NT2/D1 (cell line): ENCODE measurements around the gene HNRNPF.

Experiments
- SUZ12 ChIP-seq: IDR thresholded peaks from 2 replicates; pipeline ENCODE4 v1.6.1; 2011; ENCODE audit not compliant: insufficient read length, insufficient read depth; ENCODE audit errors: extremely low read depth
- ZNF274 ChIP-seq: IDR thresholded peaks from 2 replicates; pipeline ENCODE4 v1.6.1; 2011; ENCODE audit warnings: mild to moderate bottlenecking, low read depth, low read length

DNA sequence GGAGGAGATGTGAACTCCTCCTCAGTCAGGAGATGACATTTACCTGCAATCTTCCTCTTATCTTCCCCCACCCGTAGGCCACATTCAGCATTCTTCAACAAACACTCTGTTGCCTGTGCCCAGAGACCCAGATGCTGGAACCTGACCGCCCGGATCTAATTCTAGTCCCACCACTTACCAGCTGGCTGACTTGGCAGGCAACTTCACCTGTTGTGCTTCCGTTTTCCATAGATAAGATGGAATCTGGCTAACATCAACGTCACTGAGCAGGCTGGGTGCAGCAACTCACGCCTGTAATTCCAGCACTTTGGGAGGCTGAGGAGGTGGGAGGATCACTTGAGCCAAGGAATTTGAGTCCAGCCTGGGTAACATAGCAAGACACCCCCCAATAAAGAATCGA is 58.8 kb downstream of the HNRNPF start:
- TF ChIP-seq ZNF274 (no peak), SUZ12 (no peak)
